Measurements from ENCODE around the gene ADRA2B.

Gene ADRA2B

GRCh38 chr2:96105152-96105915 is 11.0 kb downstream of the ADRA2B start:
- TF ChIP-seq CTCF (IDR thresholded peaks at IDR 0.05; ENCODE audit: extremely low read depth, insufficient read depth, missing control alignments): no peak
- in situ Hi-C loops (cut with MboI; ENCODE audit: low pct_unique_long_range_greater_than_20kb, low sequenced_read_pairs, unreplicated experiment): no loop called here
- DNase-seq (ENCODE audit: low spot score): no peak

GRCh38 chr2:96104487-96104861 is 11.9 kb downstream of the ADRA2B start:
- in situ Hi-C loops (cut with MboI; ENCODE audit: low pct_unique_long_range_greater_than_20kb, low sequenced_read_pairs, unreplicated experiment): no loop called here
- TF ChIP-seq CTCF (IDR thresholded peaks at IDR 0.05; ENCODE audit: extremely low read depth, insufficient read depth, missing control alignments): no peak
- DNase-seq (ENCODE audit: low spot score): no peak

- no peak for TF ChIP-seq CTCF (IDR thresholded peaks at IDR 0.05; ENCODE audit: extremely low read depth, insufficient read depth, missing control alignments)
- in situ Hi-C loops (cut with MboI; ENCODE audit: low pct_unique_long_range_greater_than_20kb, low sequenced_read_pairs, unreplicated experiment): no loop called here
- DNase-seq (ENCODE audit: low spot score): no peak
Measured at GRCh38 chr2:96103761-96104486, 12.4 kb downstream of the ADRA2B start.

GRCh38 chr2:96103187-96103601 is 13.2 kb downstream of the ADRA2B start:
- no peak for TF ChIP-seq CTCF (IDR thresholded peaks at IDR 0.05; ENCODE audit: extremely low read depth, insufficient read depth, missing control alignments)
- in situ Hi-C loops (cut with MboI; ENCODE audit: low pct_unique_long_range_greater_than_20kb, low sequenced_read_pairs, unreplicated experiment): no loop called here

GRCh38 chr2:96102596-96103186 is 13.7 kb downstream of the ADRA2B start:
- no peak for DNase-seq (ENCODE audit: low spot score)
- TF ChIP-seq CTCF (IDR thresholded peaks at IDR 0.05; ENCODE audit: extremely low read depth, insufficient read depth, missing control alignments): no peak
- in situ Hi-C loops (cut with MboI; ENCODE audit: low pct_unique_long_range_greater_than_20kb, low sequenced_read_pairs, unreplicated experiment): no loop called here

More at GRCh38 chr2:96103187-96103601, 13.2 kb downstream of the ADRA2B start:
- no peak for DNase-seq (ENCODE audit: low spot score)

- in situ Hi-C loops (cut with MboI; ENCODE audit: low pct_unique_long_range_greater_than_20kb, low sequenced_read_pairs, unreplicated experiment): no loop called here
- TF ChIP-seq CTCF (IDR thresholded peaks at IDR 0.05; ENCODE audit: extremely low read depth, insufficient read depth, missing control alignments): no peak
- no peak for DNase-seq (ENCODE audit: low spot score)
Measured at GRCh38 chr2:96100893-96101304, 15.5 kb downstream of the ADRA2B start.
